Measurements from ENCODE around the gene NDUFB10. TPM values are rescaled to one million over a fixed set of nuclear protein-coding genes. Genes with fewer than 3 reads are reported as not detected.

NDUFB10 gene
- total and polyA plus RNA-seq, 4 donors = 93.9 to 195 (median 133) TPM

GRCh38 chr16:1998360-1998835, 39.1 kb downstream of the NDUFB10 start:
- Histone ChIP-seq H3K27me3 (ENCODE audit: control insufficient read depth in 4 of 4, insufficient read depth in 4 of 4, low read length in 3 of 4) (no peaks in the 10 kb centered on the region), H3K36me3 (ENCODE audit: control insufficient read depth in 4 of 4, insufficient read depth in 3 of 4, low read depth in 1 of 4, low read length in 3 of 4) (peaks cover 24 to 66% (median 28%) of the 10 kb centered on the region in 4 donors), H3K9ac (ENCODE audit: low read depth in 1 of 2, low read length in 2 of 2) (no peak overlapping the region), H3K27ac (ENCODE audit: low read depth in 1 of 2, low read length in 2 of 2) (no peak overlapping the region), H3K4me3 (ENCODE audit: low read depth in 1 of 3, low read length in 3 of 3) (no peak overlapping the region), H3K4me1 (ENCODE audit: control insufficient read depth in 4 of 4, insufficient read depth in 4 of 4, low read length in 3 of 4) (peaks cover 0 to 6% (median 1%) of the 10 kb centered on the region in 4 donors), H3K9me3 (ENCODE audit: control insufficient read depth in 4 of 4, low read length in 3 of 4) (no peaks in the 10 kb centered on the region)
- no peak for TF ChIP-seq JUND (IDR thresholded peaks at IDR 0.05)
- TF ChIP-seq, protein P1, sequence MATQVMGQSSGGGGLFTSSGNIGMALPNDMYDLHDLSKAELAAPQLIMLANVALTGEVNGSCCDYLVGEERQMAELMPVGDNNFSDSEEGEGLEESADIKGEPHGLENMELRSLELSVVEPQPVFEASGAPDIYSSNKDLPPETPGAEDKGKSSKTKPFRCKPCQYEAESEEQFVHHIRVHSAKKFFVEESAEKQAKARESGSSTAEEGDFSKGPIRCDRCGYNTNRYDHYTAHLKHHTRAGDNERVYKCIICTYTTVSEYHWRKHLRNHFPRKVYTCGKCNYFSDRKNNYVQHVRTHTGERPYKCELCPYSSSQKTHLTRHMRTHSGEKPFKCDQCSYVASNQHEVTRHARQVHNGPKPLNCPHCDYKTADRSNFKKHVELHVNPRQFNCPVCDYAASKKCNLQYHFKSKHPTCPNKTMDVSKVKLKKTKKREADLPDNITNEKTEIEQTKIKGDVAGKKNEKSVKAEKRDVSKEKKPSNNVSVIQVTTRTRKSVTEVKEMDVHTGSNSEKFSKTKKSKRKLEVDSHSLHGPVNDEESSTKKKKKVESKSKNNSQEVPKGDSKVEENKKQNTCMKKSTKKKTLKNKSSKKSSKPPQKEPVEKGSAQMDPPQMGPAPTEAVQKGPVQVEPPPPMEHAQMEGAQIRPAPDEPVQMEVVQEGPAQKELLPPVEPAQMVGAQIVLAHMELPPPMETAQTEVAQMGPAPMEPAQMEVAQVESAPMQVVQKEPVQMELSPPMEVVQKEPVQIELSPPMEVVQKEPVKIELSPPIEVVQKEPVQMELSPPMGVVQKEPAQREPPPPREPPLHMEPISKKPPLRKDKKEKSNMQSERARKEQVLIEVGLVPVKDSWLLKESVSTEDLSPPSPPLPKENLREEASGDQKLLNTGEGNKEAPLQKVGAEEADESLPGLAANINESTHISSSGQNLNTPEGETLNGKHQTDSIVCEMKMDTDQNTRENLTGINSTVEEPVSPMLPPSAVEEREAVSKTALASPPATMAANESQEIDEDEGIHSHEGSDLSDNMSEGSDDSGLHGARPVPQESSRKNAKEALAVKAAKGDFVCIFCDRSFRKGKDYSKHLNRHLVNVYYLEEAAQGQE (IDR thresholded peaks at IDR 0.05) = no peak
- TF ChIP-seq, protein P2, sequence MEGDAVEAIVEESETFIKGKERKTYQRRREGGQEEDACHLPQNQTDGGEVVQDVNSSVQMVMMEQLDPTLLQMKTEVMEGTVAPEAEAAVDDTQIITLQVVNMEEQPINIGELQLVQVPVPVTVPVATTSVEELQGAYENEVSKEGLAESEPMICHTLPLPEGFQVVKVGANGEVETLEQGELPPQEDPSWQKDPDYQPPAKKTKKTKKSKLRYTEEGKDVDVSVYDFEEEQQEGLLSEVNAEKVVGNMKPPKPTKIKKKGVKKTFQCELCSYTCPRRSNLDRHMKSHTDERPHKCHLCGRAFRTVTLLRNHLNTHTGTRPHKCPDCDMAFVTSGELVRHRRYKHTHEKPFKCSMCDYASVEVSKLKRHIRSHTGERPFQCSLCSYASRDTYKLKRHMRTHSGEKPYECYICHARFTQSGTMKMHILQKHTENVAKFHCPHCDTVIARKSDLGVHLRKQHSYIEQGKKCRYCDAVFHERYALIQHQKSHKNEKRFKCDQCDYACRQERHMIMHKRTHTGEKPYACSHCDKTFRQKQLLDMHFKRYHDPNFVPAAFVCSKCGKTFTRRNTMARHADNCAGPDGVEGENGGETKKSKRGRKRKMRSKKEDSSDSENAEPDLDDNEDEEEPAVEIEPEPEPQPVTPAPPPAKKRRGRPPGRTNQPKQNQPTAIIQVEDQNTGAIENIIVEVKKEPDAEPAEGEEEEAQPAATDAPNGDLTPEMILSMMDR (IDR thresholded peaks at IDR 0.05; ENCODE audit: low read depth, low read length, missing input control) = no peak
- no peak for TF ChIP-seq YY1 (IDR thresholded peaks at IDR 0.05)
- no peak for TF ChIP-seq RAD21 (IDR thresholded peaks at IDR 0.05)
- no peak for TF ChIP-seq EGR1 (IDR thresholded peaks at IDR 0.05; ENCODE audit: low read depth in 2 of 2)
- no peak for TF ChIP-seq TAF1 (conservative IDR thresholded peaks at IDR 0.05)
- no peak for TF ChIP-seq GABPA (IDR thresholded peaks at IDR 0.05 in 1 of 2, conservative IDR thresholded peaks at IDR 0.05 in 1 of 2)
- TF ChIP-seq HNF4G (IDR thresholded peaks at IDR 0.05) = no peak
- TF ChIP-seq HNF4A (conservative IDR thresholded peaks at IDR 0.05) = no peak
- TF ChIP-seq FOXA2 (IDR thresholded peaks at IDR 0.05) = no peak
- no peak for TF ChIP-seq NR2F2 (IDR thresholded peaks at IDR 0.05)
- TF ChIP-seq FOXA1 (IDR thresholded peaks at IDR 0.05) = no peak
- no peak for TF ChIP-seq RXRA (IDR thresholded peaks at IDR 0.05)
- no peak for TF ChIP-seq SP1 (IDR thresholded peaks at IDR 0.05)
- no peak for TF ChIP-seq ZBTB33 (IDR thresholded peaks at IDR 0.05)
- TF ChIP-seq MAX (IDR thresholded peaks at IDR 0.05) = no peak
- no peak for TF ChIP-seq ATF3 (IDR thresholded peaks at IDR 0.05)
- WGBS = 95% methylated on average over 27 of the region's 27 CpGs
- DNase-seq (ENCODE audit: low spot score) = no peak
